Gastroesophageal sphincter (tissue), 3 donors: ENCODE data around the gene KRT6C.

Experiments used
- CTCF ChIP-seq, 4 experiments: fragments of 200-600 bp in 2 of 4; fragments of 450-650 bp in 2 of 4; sonication (generic) in 1 of 4; IDR thresholded peaks; one replicate each; pipeline ENCODE4 v1.5.1; 2017 to 2019; ENCODE audit warnings: antibody characterized with exemption in 4 of 4, mild to moderate bottlenecking in 2 of 4, moderate library complexity in 2 of 4
- POLR2A ChIP-seq, 2 donors: fragments of 450-650 bp; IDR thresholded peaks; one replicate each; pipeline ENCODE4 v1.6.1; 2017; ENCODE audit warnings: antibody characterized with exemption in 2 of 2, mild to moderate bottlenecking in 2 of 2, moderate library complexity in 1 of 2
- POLR2AphosphoS5 ChIP-seq: sonication (generic); formaldehyde crosslinking; IDR thresholded peaks from one replicate; pipeline ENCODE4 v1.6.1; 2017; ENCODE audit warnings: antibody characterized with exemption

- TF ChIP-seq POLR2A (IDR thresholded peaks at IDR 0.05) = no peak
- TF ChIP-seq CTCF (IDR thresholded peaks at IDR 0.05) = no peak
- TF ChIP-seq POLR2AphosphoS5 = no peak
Observed at GRCh38 chr12:52518574-52519386, 45.2 kb upstream of the KRT6C start.
